H9 (cell line): ENCODE measurements around the gene COL23A1. TPM values are rescaled to one million over a fixed set of nuclear protein-coding genes. Genes with fewer than 3 reads are reported as not detected.

ENCODE experiments used
- DNase-seq: peaks from one replicate; pipeline ENCODE4 v3.0.0-alpha.2; 2017
- H2AFZ ChIP-seq: one replicate; pipeline ENCODE4 v1.6.1; 2013; ENCODE audit warnings: mild to moderate bottlenecking, low read length, control low read depth, moderate library complexity
- H2AK5ac ChIP-seq: 2 replicates; pipeline ENCODE4 v1.6.1; 2013; ENCODE audit warnings: low read length, control low read depth, mixed read lengths; ENCODE audit not compliant: insufficient read length
- H2BK120ac ChIP-seq: one replicate; pipeline ENCODE4 v1.6.1; 2013; ENCODE audit warnings: low read depth, mild to moderate bottlenecking, low read length, control low read depth, inconsistent platforms; ENCODE audit not compliant: poor library complexity, severe bottlenecking
- H2BK12ac ChIP-seq: 2 replicates; pipeline ENCODE4 v1.6.1; 2013; ENCODE audit warnings: low read length, control low read depth, mixed read lengths, low read depth; ENCODE audit not compliant: insufficient read length
- H2BK15ac ChIP-seq: 2 replicates; pipeline ENCODE4 v1.6.1; 2013; ENCODE audit warnings: low read depth, low read length, control low read depth
- H2BK20ac ChIP-seq: one replicate; pipeline ENCODE4 v1.6.1; 2013; ENCODE audit warnings: low read depth, mild to moderate bottlenecking, low read length, control low read depth, inconsistent platforms; ENCODE audit not compliant: poor library complexity, severe bottlenecking
- H2BK5ac ChIP-seq: 2 replicates; pipeline ENCODE4 v1.6.1; 2013; ENCODE audit warnings: low read length, control low read depth, mixed read lengths; ENCODE audit not compliant: insufficient read length
- H3K14ac ChIP-seq: 2 replicates; pipeline ENCODE4 v1.6.1; 2013; ENCODE audit warnings: low read length, control low read depth; ENCODE audit not compliant: insufficient read depth
- H3K18ac ChIP-seq: 2 replicates; pipeline ENCODE4 v1.6.1; 2013; ENCODE audit warnings: low read depth, mild to moderate bottlenecking, mixed read lengths, low read length, control low read depth; ENCODE audit not compliant: insufficient read length
- H3K23ac ChIP-seq: 2 replicates; pipeline ENCODE4 v1.6.1; 2013; ENCODE audit warnings: low read length, control low read depth, mixed read lengths, low read depth; ENCODE audit not compliant: insufficient read length
- H3K23me2 ChIP-seq: 2 replicates; pipeline ENCODE4 v1.6.1; 2013; ENCODE audit warnings: low read depth, mild to moderate bottlenecking, mixed read lengths, low read length, control low read depth; ENCODE audit not compliant: insufficient read length, poor library complexity, severe bottlenecking
- H3K27ac ChIP-seq: 2 replicates; pipeline ENCODE4 v1.5.1; 2013; ENCODE audit warnings: low read length, control low read depth, mixed read lengths, low read depth; ENCODE audit not compliant: insufficient read length
- H3K27me3 ChIP-seq: 2 replicates; pipeline ENCODE4 v1.6.1; 2013; ENCODE audit warnings: low read length, control low read depth, inconsistent platforms; ENCODE audit not compliant: insufficient read depth
- H3K4ac ChIP-seq: 2 replicates; pipeline ENCODE4 v1.6.1; 2013; ENCODE audit warnings: low read depth, mild to moderate bottlenecking, control low read depth, inconsistent platforms, low read length, moderate library complexity
- H3K4me1 ChIP-seq: 2 replicates; pipeline ENCODE4 v1.6.1; 2013; ENCODE audit warnings: low read length, control low read depth, inconsistent platforms; ENCODE audit not compliant: insufficient read depth
- H3K4me2 ChIP-seq: 2 replicates; pipeline ENCODE4 v1.6.1; 2013; ENCODE audit warnings: low read length, control low read depth, mixed read lengths; ENCODE audit not compliant: insufficient read length, insufficient read depth
- H3K56ac ChIP-seq: 2 replicates; pipeline ENCODE4 v1.6.1; 2013; ENCODE audit warnings: low read depth, mild to moderate bottlenecking, mixed read lengths, low read length, control low read depth; ENCODE audit not compliant: insufficient read length
- H3K79me1 ChIP-seq: 2 replicates; pipeline ENCODE4 v1.6.1; 2013; ENCODE audit warnings: low read depth, mild to moderate bottlenecking, moderate library complexity, low read length, control low read depth, inconsistent platforms; ENCODE audit not compliant: insufficient read depth, poor library complexity, severe bottlenecking
- H3K79me2 ChIP-seq: 2 replicates; pipeline ENCODE4 v1.6.1; 2013; ENCODE audit warnings: low read length, control low read depth, inconsistent platforms; ENCODE audit not compliant: insufficient read depth
- H3K9ac ChIP-seq: 2 replicates; pipeline ENCODE4 v1.6.1; 2013; ENCODE audit warnings: low read length, control low read depth, mixed read lengths; ENCODE audit not compliant: insufficient read length; ENCODE audit errors: extremely low read depth
- H3K9me3 ChIP-seq: one replicate; pipeline ENCODE4 v1.6.1; 2013; ENCODE audit warnings: low read depth, low read length, inconsistent platforms; ENCODE audit not compliant: control insufficient read depth
- H3T11ph ChIP-seq: one replicate; pipeline ENCODE4 v1.6.1; 2013; ENCODE audit warnings: mild to moderate bottlenecking, low read length, control low read depth, inconsistent platforms
- H4K20me1 ChIP-seq: one replicate; pipeline ENCODE4 v1.6.1; 2013; ENCODE audit not compliant: control insufficient read depth, insufficient read length, insufficient read depth
- H4K5ac ChIP-seq: 2 replicates; pipeline ENCODE4 v1.6.1; 2013; ENCODE audit warnings: low read depth, mild to moderate bottlenecking, mixed read lengths, low read length, control low read depth; ENCODE audit not compliant: insufficient read length
- H4K8ac ChIP-seq: replicated peaks from 2 replicates; pipeline ENCODE4 v1.6.1; 2013; ENCODE audit warnings: low read length, control low read depth, mixed read lengths, low read depth; ENCODE audit not compliant: insufficient read length
- H4K91ac ChIP-seq: 2 replicates; pipeline ENCODE4 v1.6.1; 2013; ENCODE audit warnings: low read depth, mild to moderate bottlenecking, moderate library complexity, mixed read lengths, low read length, control low read depth; ENCODE audit not compliant: insufficient read length
- H3K27ac Mint-ChIP-seq, 3 experiments: 2 replicates in 2 of 3; 3 replicates in 1 of 3; pipeline ENCODE4 v1.8.0; 2020 to 2021; ENCODE audit warnings: mixed read lengths in 3 of 3, mild to moderate bottlenecking in 1 of 3, moderate library complexity in 1 of 3
- H3K27me3 Mint-ChIP-seq: 2 replicates; pipeline ENCODE4 v1.8.0; 2021; ENCODE audit warnings: low read depth, mild to moderate bottlenecking, moderate library complexity, mixed read lengths
- H3K36me3 Mint-ChIP-seq, 3 experiments: 2 replicates in 2 of 3; 3 replicates in 1 of 3; pipeline ENCODE4 v1.8.0; 2020 to 2021; ENCODE audit warnings: low read depth in 3 of 3, mixed read lengths in 3 of 3; ENCODE audit not compliant: insufficient read depth in 1 of 3
- H3K4me1 Mint-ChIP-seq, 2 experiments: 2 replicates each; pipeline ENCODE4 v1.8.0; 2020; ENCODE audit warnings: mixed read lengths in 2 of 2
- H3K4me3 Mint-ChIP-seq, 2 experiments: 2 replicates in 1 of 2; 3 replicates in 1 of 2; pipeline ENCODE4 v1.8.0; 2020 to 2021; ENCODE audit warnings: mild to moderate bottlenecking in 2 of 2, mixed read lengths in 2 of 2, moderate library complexity in 1 of 2
- H3K9me3 Mint-ChIP-seq, 2 experiments: 2 replicates in 1 of 2; 3 replicates in 1 of 2; pipeline ENCODE4 v1.8.0; 2020; ENCODE audit warnings: mild to moderate bottlenecking in 2 of 2, mixed read lengths in 2 of 2, moderate library complexity in 1 of 2
- CTCF ChIP-seq: fragments of 200-600 bp; sonication (generic); conservative IDR thresholded peaks from 3 replicates; pipeline ENCODE4 v1.8.0; 2021; ENCODE audit warnings: antibody characterized with exemption, mild to moderate bottlenecking
- WGBS: extraction: QIAGEN DNeasy Blood & Tissue Kit; methylation state at CpG from one replicate; pipeline ENCODE4 v1.1.7; 2013; ENCODE audit warnings: missing lambda C conversion rate, low lambda C conversion rate, mixed read lengths; ENCODE audit not compliant: insufficient read length; ENCODE audit errors: extremely low coverage; 5-methylcytosine and 5-hydroxymethylcytosine counted together
- total RNA-seq: library from RNA; stranded (reverse); gene quantifications from 2 replicates; pipeline ENCODE4 v1.2.1, GENCODE V29; 2021

Gene COL23A1
- total RNA-seq, 1 experiment from 2014 or later = 2.6 TPM

GRCh38 chr5:178442405-178443257, 147.6 kb downstream of the COL23A1 start:
- H3K27me3 Mint-ChIP-seq = no peaks in the 10 kb centered on the region
- peak; percentile 21 for DNase-seq

More at GRCh38 chr5:178442405-178443257, 147.6 kb downstream of the COL23A1 start:
- Histone ChIP-seq H2BK5ac (no peak overlapping the region), H4K91ac (no peak overlapping the region), H3K23me2 (no peaks in the 10 kb centered on the region), H3K9me3 (no peaks in the 10 kb centered on the region), H3K9ac (no peak overlapping the region), H3K79me2 (no peaks in the 10 kb centered on the region), H3K4me1 (no peaks in the 10 kb centered on the region), H3K23ac (no peak overlapping the region), H3K14ac (no peak overlapping the region), H4K8ac (no peak overlapping the region), H3K27ac (no peak overlapping the region), H3K27me3 (no peaks in the 10 kb centered on the region), H4K5ac (no peak overlapping the region), H4K20me1 (no peaks in the 10 kb centered on the region), H2BK15ac (no peak overlapping the region), H3K4ac (no peak overlapping the region), H3K56ac (no peak overlapping the region), H2AFZ (no peak overlapping the region), H3K79me1 (no peaks in the 10 kb centered on the region), H3K4me2 (no peak overlapping the region), H2BK20ac (no peak overlapping the region), H3T11ph (no peak overlapping the region), H2BK12ac (no peak overlapping the region), H3K18ac (no peak overlapping the region), H2BK120ac (no peak overlapping the region), H2AK5ac (no peak overlapping the region)
- Mint-ChIP-seq H3K4me1 (0 out of 4 replicates have a peak, but pooled peaks cover 0 to 3% of the 10 kb centered on the region in 2 experiments), H3K9me3 (no peaks in the 10 kb centered on the region), H3K4me3 (no peak overlapping the region), H3K27ac (peak overlapping the region in 1 of 3 experiments; percentile 92; a peak in 1 of 7 replicates), H3K36me3 (no peaks in the 10 kb centered on the region; a peak in 1 of 7 replicates)
- TF ChIP-seq CTCF = no peak
- WGBS = no CpG with 5 or more reads among the region's 23 CpGs
